HK-2 (cell line): ENCODE measurements around the gene TBC1D7.
"Not testable (repeated sequence)": the region's sequence is repeated elsewhere in the genome, so short reads cannot be mapped to it uniquely, and the experiment has no call there.

Source experiments
- DNase-seq: peaks from one replicate; pipeline ENCODE4 v3.0.0-alpha.2; 2018; ENCODE audit not compliant: unreplicated experiment

TBC1D7 gene

GRCh38 chr6:13355999-13356785, 27.9 kb upstream of the TBC1D7 start:
- DNase-seq, result no peak

- peak; percentile 37 for DNase-seq
These were observed 27.0 kb upstream of the TBC1D7 start for GRCh38 chr6:13355043-13355945.

- peak; percentile 9 for DNase-seq
These were observed 26.1 kb upstream of the TBC1D7 start for GRCh38 chr6:13354331-13355042.

GRCh38 chr6:13352165-13352564, 23.8 kb upstream of the TBC1D7 start:
- DNase-seq, result no peak

DNA sequence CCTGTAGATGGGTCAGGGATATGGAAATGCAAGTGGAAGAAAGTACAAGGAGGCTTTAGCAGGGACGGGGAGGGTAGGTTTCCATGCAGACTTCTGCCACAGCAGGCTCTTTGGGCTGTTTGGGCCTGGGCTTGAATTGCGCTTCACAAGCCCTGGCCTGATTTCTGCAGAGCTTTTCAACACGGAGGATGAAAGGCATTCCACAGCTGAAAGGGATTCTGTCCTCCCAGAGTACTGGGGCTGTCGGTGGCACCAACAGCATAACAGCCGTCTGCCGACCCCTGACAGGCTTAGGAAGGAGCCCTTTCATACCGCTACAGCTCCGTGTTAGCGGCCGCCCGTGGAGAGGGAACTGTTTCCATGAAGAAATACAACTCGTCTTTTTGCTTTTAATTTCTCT, 22.9 kb upstream of the TBC1D7 start:
- DNase-seq, result no peak

- DNase-seq, result no peak
These were observed 21.6 kb upstream of the TBC1D7 start for GRCh38 chr6:13349811-13350506.

- no peak for DNase-seq
These were observed 20.2 kb upstream of the TBC1D7 start for GRCh38 chr6:13348334-13349113.

DNA sequence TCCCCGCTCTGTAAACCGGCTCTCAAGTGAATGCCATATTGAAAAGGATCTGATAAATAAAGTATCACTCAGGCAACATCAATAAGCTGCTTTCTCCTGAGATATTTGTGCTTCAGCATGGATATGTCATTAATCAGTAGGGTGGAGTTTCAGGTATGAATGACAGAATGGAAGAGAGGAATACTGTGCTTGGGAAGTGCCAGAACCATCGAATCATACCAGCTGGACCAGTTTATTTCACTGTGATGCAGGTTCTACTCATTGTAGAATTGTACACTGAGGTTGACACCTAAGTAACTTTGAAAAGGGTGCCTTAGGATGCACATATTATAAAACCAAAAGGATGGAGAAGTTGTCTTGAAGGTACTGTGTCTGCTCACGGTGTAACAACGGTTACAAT, 17.9 kb upstream of the TBC1D7 start:
- no peak for DNase-seq

- DNase-seq, result no peak
These were observed 14.2 kb upstream of the TBC1D7 start for GRCh38 chr6:13342414-13343019.

- DNase-seq, result no peak
These were observed 11.7 kb upstream of the TBC1D7 start for GRCh38 chr6:13339863-13340630.

DNA sequence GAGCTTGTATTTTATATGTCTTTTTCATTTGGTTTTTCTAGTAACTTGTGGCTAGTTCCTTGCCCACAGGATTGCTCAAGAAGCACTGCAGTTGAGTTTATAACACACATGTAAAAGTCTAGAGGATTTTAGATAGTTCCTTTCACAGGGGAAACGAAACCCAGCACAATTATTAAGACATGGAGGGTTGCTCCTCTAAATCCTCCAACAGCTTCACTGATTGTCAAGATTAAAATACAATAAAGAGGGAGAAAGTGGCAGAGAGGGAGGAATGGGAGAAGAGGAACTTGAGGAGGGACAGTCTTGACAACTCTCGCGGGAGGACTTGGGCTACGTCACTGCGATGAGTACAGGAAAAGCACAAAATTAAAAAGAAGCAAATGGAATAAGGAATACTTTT, 9.7 kb upstream of the TBC1D7 start:
- DNase-seq, result no peak

- DNase-seq, result peak; percentile 80
These were observed 8.2 kb upstream of the TBC1D7 start for GRCh38 chr6:13336553-13336952.

DNA sequence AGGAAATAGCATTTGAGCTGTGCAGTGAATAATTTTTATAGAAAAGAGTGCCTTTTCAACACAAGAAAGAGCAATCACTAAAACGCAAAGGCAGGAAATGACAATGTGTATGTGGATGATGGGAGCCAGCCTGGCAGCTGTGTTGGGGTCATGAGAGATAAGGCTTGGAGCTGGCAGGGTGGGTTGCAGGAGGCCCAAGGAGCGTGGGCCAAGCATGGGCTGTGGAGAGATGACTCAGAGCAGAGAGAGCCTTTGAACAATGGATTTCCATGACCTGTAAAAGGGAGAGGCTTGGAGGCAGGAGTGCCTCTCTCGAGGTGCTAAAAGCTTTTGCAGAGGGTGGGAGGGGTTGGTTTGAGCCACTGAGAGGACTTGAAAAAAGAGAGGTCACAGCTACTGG, 6.6 kb upstream of the TBC1D7 start:
- DNase-seq, result no peak

DNA sequence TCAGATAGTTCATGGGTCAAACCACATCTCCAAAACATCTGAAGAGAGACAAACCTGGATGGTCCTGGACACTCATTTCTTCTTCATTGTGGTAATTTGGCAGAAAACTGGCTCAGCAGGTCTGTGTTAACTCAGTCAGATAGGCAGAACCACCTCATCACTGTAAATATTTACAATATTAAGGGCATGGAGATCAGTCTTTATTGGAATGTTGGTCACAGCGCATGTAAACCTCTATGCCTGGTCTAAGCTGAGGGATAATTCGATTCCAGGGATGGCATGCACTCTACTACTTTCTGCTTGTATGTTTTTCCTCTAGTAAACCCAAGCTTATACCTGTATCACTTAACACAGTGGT, 4.0 kb upstream of the TBC1D7 start:
- DNase-seq, result no peak

DNA sequence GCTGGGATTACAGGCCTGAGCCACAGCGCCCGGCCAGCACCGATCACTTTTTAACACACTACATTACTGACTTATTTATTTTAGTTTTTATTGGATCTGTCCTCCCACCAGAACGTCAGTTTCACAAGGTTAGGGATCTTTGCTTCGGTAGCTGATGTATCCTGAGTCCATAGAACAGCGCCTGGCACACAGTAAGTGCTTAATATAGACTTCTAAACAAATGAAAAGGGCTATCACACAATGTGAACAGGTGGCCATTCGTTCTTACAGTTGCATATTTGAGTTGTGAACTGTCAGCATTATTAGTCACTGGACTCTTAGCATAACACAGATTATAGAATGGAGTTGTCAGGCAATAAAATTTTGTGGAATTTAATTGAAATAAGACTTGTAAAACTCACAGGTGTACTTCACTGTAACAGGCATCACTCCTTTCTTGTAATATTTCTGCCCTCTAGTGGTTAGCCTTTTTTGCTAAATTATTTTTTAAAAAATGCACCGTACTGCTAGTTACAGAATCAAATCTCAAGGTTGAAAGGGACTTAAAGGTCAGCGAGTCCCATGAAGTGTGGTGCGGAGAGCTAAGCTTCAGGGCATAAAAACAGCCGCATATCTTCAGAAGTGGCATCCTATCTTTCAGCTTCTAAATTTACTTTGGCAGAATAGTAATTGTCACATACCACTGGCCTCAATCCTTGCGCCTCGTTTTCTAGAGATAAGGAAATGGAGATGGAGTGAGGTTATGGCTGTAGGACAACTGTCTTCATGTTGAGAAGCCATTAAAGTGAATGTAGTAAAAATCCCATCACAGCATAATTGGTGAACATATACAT, 3.4 kb upstream of the TBC1D7 start:
- DNase-seq, result no peak

DNA sequence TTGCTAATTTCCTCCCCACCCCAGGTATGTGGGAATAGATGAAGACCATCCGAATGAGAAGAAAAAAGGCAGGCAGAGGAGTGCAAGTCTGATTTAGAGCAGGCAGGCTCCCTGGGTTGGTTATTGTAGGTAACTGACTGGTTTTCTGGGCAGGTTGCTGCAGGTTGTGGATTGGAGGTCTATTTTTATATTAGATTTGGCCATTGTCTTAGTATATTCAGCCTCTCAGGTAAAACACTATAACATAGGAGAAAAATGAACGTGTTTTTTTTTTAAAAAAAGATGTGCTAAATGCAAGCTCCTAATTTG, 492 bp upstream of the TBC1D7 start:
- no peak for DNase-seq

DNA sequence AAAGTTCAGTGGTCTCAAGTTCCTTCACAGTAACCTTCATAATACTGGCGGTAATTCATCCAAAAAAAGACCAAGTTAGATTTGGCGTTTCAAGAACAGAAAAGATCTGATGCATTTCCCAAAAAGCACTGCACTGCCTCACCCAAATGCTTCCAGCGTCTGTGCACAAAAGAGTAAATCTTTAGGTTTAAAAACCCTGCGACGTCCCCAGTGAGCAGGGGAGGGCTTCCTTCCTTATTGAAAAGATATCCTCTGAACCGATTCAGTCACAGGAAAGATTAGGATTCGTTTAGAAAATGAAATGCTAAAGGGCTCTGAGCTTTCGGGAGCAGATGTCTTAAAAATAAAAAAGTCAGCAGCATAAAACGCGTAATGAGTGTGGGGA, 654 bp downstream of the TBC1D7 start:
- DNase-seq, result no peak

DNA sequence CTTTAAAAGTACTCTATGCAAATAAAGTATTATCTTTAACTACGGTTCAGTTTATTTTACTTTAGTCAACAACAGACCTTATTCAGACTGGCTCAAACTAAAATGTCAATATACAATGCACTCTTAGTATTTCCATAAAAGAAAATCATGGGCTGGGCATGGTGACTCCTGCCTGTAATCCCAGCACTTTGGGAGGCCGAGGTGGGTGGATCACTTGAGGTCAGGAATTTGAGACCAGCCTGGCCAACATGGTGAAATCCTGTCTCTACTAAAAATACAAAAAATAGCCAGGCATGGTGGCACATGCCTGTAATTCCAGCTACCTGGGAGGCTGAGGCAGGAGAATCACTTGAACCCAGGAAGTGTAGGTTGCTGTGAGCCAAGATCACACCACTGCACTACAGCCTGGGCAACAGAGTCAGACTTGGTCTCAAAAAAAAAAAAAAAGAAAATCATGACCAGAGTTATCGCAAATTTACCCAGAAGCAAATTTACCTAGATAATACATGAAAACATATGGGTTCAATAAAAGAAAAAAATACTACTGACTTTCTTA, 2.2 kb downstream of the TBC1D7 start:
- DNase-seq, result not testable (repeated sequence)
